ENCODE data around the gene PLEKHG7.

Gene PLEKHG7

GRCh38 chr12:92814584-92814983, 111.8 kb downstream of the PLEKHG7 start:
- no peak for DNase-seq

- DNase-seq: no peak
Observed at GRCh38 chr12:92821142-92821541, 118.4 kb downstream of the PLEKHG7 start.
